Astrocyte (in vitro differentiated cells and primary cell): Measurements from ENCODE around the gene ATXN7L1. TPM values are rescaled to one million over a fixed set of nuclear protein-coding genes. Genes with fewer than 3 reads are reported as not detected.

Experiments used
- DNase-seq: peaks from one replicate; pipeline ENCODE4 v3.0.0-alpha.2; 2010; ENCODE audit warnings: low read depth
- FAIRE-seq: peaks from 2 replicates; lab custom pipeline; 2011; peaks lifted over from hg19 to GRCh38; lab: Jason Lieb, UNC
- H2AFZ ChIP-seq: 2 replicates; pipeline ENCODE4 v1.6.0; 2012; ENCODE audit warnings: low read depth, low read length, inconsistent platforms
- H3K27ac ChIP-seq: 2 replicates; pipeline ENCODE4 v1.5.1; 2011; ENCODE audit warnings: low read depth, low read length, inconsistent platforms
- H3K27me3 ChIP-seq: 2 replicates; pipeline ENCODE4 v1.6.0; 2011; ENCODE audit warnings: low read length, inconsistent platforms; ENCODE audit not compliant: insufficient read depth
- H3K36me3 ChIP-seq: 2 replicates; pipeline ENCODE4 v1.5.1; 2011; ENCODE audit warnings: low read length, inconsistent platforms; ENCODE audit not compliant: insufficient read depth
- H3K4me1 ChIP-seq: 2 replicates; pipeline ENCODE4 v1.5.1; 2011; ENCODE audit warnings: low read length, inconsistent platforms; ENCODE audit not compliant: insufficient read depth
- H3K4me2 ChIP-seq: 2 replicates; pipeline ENCODE4 v1.6.0; 2012; ENCODE audit warnings: low read length, inconsistent platforms
- H3K4me3 ChIP-seq: 2 replicates; pipeline ENCODE4 v1.5.1; 2011; ENCODE audit warnings: low read depth, mild to moderate bottlenecking, low read length, inconsistent platforms; ENCODE audit not compliant: insufficient read depth
- H3K79me2 ChIP-seq: 2 replicates; pipeline ENCODE4 v1.6.0; 2012; ENCODE audit warnings: mild to moderate bottlenecking, low read length, inconsistent platforms; ENCODE audit not compliant: insufficient read depth
- H3K9ac ChIP-seq: 2 replicates; pipeline ENCODE4 v1.6.0; 2012; ENCODE audit warnings: mild to moderate bottlenecking, low read length, inconsistent platforms
- H3K9me3 ChIP-seq: 2 replicates; pipeline ENCODE4 v1.5.1; 2012; ENCODE audit warnings: low read depth, mild to moderate bottlenecking, low read length, inconsistent platforms; ENCODE audit not compliant: insufficient read depth
- H4K20me1 ChIP-seq: 2 replicates; pipeline ENCODE4 v1.6.0; 2012; ENCODE audit warnings: low read length, inconsistent platforms; ENCODE audit not compliant: insufficient read depth
- H3K27ac Mint-ChIP-seq: one replicate; pipeline ENCODE4 v1.8.0; 2021; ENCODE audit warnings: mild to moderate bottlenecking, mixed read lengths; ENCODE audit not compliant: unreplicated experiment
- H3K27me3 Mint-ChIP-seq: one replicate; pipeline ENCODE4 v1.8.0; 2021; ENCODE audit warnings: low read depth, mixed read lengths; ENCODE audit not compliant: unreplicated experiment
- H3K36me3 Mint-ChIP-seq: one replicate; pipeline ENCODE4 v1.8.0; 2021; ENCODE audit warnings: low read depth, mixed read lengths; ENCODE audit not compliant: unreplicated experiment
- H3K4me1 Mint-ChIP-seq: one replicate; pipeline ENCODE4 v1.8.0; 2021; ENCODE audit warnings: low read depth, mixed read lengths; ENCODE audit not compliant: unreplicated experiment
- H3K4me3 Mint-ChIP-seq: one replicate; pipeline ENCODE4 v1.8.0; 2021; ENCODE audit warnings: mild to moderate bottlenecking, moderate library complexity, mixed read lengths; ENCODE audit not compliant: unreplicated experiment
- H3K9me3 Mint-ChIP-seq: one replicate; pipeline ENCODE4 v1.8.0; 2021; ENCODE audit warnings: mild to moderate bottlenecking, mixed read lengths; ENCODE audit not compliant: unreplicated experiment
- EZH2 ChIP-seq: IDR thresholded peaks from 2 replicates; pipeline ENCODE4 v1.6.1; 2012; ENCODE audit warnings: mild to moderate bottlenecking, low read length, inconsistent platforms; ENCODE audit not compliant: insufficient read depth
- total RNA-seq: library from RNA; stranded (reverse); gene quantifications from 2 replicates; pipeline ENCODE4 v1.2.1, GENCODE V29; 2021
- TF ChIP-seq, protein P1 (sequence below): IDR thresholded peaks from 2 replicates; pipeline ENCODE4 v1.5.1; 2011; ENCODE audit warnings: low read depth, mild to moderate bottlenecking, inconsistent platforms, low read length, moderate library complexity; ENCODE audit not compliant: insufficient read depth

The ATXN7L1 gene
- total RNA-seq, 1 donor from 2014 or later = 7.6 TPM

DNA sequence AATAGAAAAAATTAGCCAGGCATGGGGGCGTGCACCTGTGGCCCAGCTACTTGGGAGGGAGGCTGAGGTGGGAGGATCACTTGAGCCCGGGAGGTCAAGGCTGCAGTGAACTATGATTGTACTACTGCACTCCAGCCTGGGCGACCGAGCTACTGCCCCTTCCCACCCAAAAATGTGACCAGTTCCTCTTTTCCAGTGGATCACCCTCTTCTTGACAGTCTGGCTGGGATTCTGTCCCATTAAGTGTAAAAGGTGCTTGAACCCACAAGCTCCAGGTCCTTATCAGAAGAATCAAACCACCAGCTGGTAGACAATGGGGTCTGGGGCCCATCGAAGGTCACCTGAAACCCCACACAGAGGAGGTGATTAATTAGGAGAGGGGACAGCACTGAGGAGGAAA is 14.1 kb downstream of the ATXN7L1 start:
- Histone ChIP-seq H3K4me1 (no peaks in the 10 kb centered on the region), H3K9ac (no peak overlapping the region), H3K4me3 (no peak overlapping the region), H3K79me2 (no peaks in the 10 kb centered on the region), H3K36me3 (no peaks in the 10 kb centered on the region), H4K20me1 (peaks cover 46% of the 10 kb centered on the region), H2AFZ (no peak overlapping the region), H3K27me3 (no peaks in the 10 kb centered on the region), H3K4me2 (no peak overlapping the region), H3K27ac (no peak overlapping the region), H3K9me3 (no peaks in the 10 kb centered on the region)
- Mint-ChIP-seq H3K36me3 (peaks cover 2% of the 10 kb centered on the region), H3K27me3 (no peaks in the 10 kb centered on the region), H3K9me3 (no peaks in the 10 kb centered on the region), H3K4me1 (peaks cover under 1% of the 10 kb centered on the region), H3K4me3 (no peak overlapping the region), H3K27ac (no peak overlapping the region)
- no peak for DNase-seq
- no peak for FAIRE-seq
- no peak for TF ChIP-seq EZH2
- TF ChIP-seq, protein P1, sequence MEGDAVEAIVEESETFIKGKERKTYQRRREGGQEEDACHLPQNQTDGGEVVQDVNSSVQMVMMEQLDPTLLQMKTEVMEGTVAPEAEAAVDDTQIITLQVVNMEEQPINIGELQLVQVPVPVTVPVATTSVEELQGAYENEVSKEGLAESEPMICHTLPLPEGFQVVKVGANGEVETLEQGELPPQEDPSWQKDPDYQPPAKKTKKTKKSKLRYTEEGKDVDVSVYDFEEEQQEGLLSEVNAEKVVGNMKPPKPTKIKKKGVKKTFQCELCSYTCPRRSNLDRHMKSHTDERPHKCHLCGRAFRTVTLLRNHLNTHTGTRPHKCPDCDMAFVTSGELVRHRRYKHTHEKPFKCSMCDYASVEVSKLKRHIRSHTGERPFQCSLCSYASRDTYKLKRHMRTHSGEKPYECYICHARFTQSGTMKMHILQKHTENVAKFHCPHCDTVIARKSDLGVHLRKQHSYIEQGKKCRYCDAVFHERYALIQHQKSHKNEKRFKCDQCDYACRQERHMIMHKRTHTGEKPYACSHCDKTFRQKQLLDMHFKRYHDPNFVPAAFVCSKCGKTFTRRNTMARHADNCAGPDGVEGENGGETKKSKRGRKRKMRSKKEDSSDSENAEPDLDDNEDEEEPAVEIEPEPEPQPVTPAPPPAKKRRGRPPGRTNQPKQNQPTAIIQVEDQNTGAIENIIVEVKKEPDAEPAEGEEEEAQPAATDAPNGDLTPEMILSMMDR = no peak

DNA sequence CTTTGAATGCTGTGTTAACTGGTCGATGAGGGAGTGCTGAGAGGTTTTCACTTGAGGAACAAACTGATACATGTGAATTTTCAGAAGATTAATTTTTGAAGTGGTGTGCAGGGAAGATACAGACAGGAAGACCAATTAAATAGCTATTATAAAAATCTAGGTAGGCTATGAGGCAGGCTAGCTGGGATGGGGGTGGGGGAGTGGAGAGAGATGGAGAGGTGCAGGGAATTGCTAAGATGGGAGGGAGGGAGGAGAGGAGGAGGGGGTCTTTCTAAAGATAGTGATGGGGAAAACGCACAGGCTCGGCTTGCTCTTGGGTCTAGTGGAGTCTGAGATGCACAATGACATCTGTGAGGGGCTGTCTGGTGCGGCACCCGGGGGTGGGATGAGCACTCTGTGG is 15.2 kb downstream of the ATXN7L1 start:
- FAIRE-seq = no peak
- H3K4me2 ChIP-seq = no peak overlapping the region

DNA sequence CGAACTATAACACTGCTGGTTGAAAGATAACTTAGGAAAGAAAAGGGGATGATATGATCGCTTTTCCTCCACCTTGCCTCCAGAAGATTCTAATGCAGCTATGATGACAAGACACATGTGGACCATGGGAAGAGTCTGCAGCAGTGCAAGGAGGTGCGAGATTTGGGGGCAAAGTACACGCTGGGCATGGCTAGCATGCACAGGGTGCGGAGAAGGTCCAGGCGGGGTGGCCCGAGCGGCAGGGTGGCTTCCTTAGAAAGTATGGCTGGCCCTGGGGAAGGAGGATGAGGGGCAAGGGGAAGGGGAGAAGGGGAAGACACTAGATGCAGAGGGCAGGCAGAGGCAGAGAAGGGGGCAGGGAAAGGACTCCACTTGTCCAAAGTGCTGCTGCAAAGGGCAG is 15.6 kb downstream of the ATXN7L1 start:
- no peaks in the 10 kb centered on the region for H3K27me3 Mint-ChIP-seq
- DNase-seq = no peak
- FAIRE-seq = no peak
- Histone ChIP-seq H3K27me3 (no peaks in the 10 kb centered on the region), H3K4me3 (no peak overlapping the region), H3K27ac (no peak overlapping the region), H3K36me3 (no peaks in the 10 kb centered on the region), H3K9me3 (no peaks in the 10 kb centered on the region), H3K4me2 (no peak overlapping the region), H3K79me2 (no peaks in the 10 kb centered on the region), H4K20me1 (peaks cover 40% of the 10 kb centered on the region), H3K4me1 (no peaks in the 10 kb centered on the region), H2AFZ (no peak overlapping the region), H3K9ac (no peak overlapping the region)
- no peaks in the 10 kb centered on the region for H3K36me3 Mint-ChIP-seq
- TF ChIP-seq, protein P1 = no peak
- no peak for TF ChIP-seq EZH2
- H3K9me3 Mint-ChIP-seq = no peaks in the 10 kb centered on the region
- no peak overlapping the region for H3K27ac Mint-ChIP-seq
- no peak overlapping the region for H3K4me3 Mint-ChIP-seq
- peaks cover 3% of the 10 kb centered on the region for H3K4me1 Mint-ChIP-seq

More for the DNA sequence above, 15.2 kb downstream of the ATXN7L1 start:
- H3K36me3 ChIP-seq = no peaks in the 10 kb centered on the region
- H3K4me3 ChIP-seq = no peak overlapping the region
- TF ChIP-seq EZH2 = no peak
- TF ChIP-seq, protein P1 = no peak
- H3K36me3 Mint-ChIP-seq = no peaks in the 10 kb centered on the region
- H3K9me3 Mint-ChIP-seq = no peaks in the 10 kb centered on the region
- H3K27ac Mint-ChIP-seq = no peak overlapping the region
- DNase-seq = no peak
- H3K27ac ChIP-seq = no peak overlapping the region
- no peak overlapping the region for H2AFZ ChIP-seq
- peaks cover 3% of the 10 kb centered on the region for H3K4me1 Mint-ChIP-seq
- no peak overlapping the region for H3K4me3 Mint-ChIP-seq
- H3K27me3 Mint-ChIP-seq = no peaks in the 10 kb centered on the region
- H4K20me1 ChIP-seq = peaks cover 40% of the 10 kb centered on the region
- no peaks in the 10 kb centered on the region for H3K4me1 ChIP-seq
- no peaks in the 10 kb centered on the region for H3K9me3 ChIP-seq
- H3K27me3 ChIP-seq = no peaks in the 10 kb centered on the region
- H3K9ac ChIP-seq = no peak overlapping the region
- no peaks in the 10 kb centered on the region for H3K79me2 ChIP-seq
